NCI-H1930 (cell line): Measurements from ENCODE around the gene LAMC2.

Experiments used
- DNase-seq, 2 experiments: peaks; one replicate each; lab custom pipeline; 2025; lab: John Stamatoyannopoulos, UW

LAMC2 gene

GRCh38 chr1:183214021-183214970 is 28.2 kb downstream of the LAMC2 start:
- no peak for DNase-seq

- DNase-seq: no peak
Measured at GRCh38 chr1:183215076-183215720, 29.1 kb downstream of the LAMC2 start.

- no peak for DNase-seq
Measured at GRCh38 chr1:183215936-183216335, 29.9 kb downstream of the LAMC2 start.

DNA sequence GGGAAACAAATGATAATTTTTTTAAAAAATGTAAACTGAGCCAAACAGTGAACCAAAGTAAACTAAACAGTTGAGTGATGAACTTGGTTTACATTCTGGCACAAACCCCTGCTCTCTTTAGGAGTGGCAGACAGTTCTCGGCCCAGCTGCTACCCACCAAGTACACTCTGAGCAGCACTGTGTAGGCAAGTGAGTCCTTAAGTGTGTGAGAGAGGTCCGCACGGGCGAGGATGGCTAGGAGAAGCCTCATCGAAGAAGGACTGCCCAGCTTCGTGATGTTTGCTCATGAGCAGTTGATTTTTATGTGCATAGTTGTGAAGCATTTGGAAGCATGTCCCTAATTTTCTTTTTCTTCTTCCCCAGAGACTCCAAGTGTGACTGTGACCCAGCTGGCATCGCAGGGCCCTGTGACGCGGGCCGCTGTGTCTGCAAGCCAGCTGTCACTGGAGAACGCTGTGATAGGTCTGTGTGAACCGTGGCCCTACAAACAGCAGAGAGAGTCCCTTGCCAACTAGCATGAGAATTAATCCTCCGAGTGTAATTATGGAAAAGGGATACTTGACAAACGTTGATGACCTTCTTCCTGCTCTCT is 32.1 kb downstream of the LAMC2 start:
- DNase-seq: no peak

- DNase-seq: no peak
Measured at GRCh38 chr1:183218971-183219615, 33.0 kb downstream of the LAMC2 start.

- DNase-seq: no peak
Measured at GRCh38 chr1:183219616-183220009, 33.5 kb downstream of the LAMC2 start.

DNA sequence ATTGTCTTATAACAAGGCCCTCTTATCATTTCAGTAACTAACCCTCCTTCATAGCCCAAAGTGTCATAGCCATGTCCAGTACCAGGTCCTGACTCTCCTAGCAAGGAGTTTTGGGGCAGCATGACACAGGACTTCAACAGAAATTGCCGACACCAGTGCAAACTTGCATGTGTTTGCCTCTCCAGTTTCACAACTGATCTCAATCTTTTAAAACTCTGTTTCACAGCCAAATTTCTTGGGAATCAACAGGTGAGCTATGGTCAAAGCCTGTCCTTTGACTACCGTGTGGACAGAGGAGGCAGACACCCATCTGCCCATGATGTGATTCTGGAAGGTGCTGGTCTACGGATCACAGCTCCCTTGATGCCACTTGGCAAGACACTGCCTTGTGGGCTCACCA is 36.8 kb downstream of the LAMC2 start:
- DNase-seq: no peak

- DNase-seq: no peak
Measured at GRCh38 chr1:183223467-183223866, 37.4 kb downstream of the LAMC2 start.

GRCh38 chr1:183226361-183226760 is 40.3 kb downstream of the LAMC2 start:
- DNase-seq: no peak

DNA sequence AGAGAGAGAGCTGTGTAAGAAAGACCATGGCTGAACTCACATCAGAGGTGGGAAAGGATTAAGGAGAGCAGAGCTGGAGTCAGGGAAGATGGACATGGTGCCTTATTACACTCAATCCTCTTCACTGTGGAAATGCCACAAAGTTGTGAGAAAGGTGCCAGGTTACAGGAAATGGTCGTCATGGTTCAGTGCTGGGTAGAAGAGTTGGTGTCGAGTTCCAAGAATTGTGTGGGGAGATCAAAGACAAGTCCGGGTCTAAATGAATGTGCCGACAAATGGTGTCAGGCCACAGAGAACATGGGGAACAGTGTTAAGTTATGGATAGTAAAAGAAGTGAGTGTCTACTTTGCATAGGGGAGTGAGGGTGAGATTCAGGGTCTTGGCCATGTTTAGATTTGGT is 40.9 kb downstream of the LAMC2 start:
- no peak for DNase-seq

- peak; percentile 7 to 27 for DNase-seq
Measured at GRCh38 chr1:183227422-183228346, 41.6 kb downstream of the LAMC2 start.

DNA sequence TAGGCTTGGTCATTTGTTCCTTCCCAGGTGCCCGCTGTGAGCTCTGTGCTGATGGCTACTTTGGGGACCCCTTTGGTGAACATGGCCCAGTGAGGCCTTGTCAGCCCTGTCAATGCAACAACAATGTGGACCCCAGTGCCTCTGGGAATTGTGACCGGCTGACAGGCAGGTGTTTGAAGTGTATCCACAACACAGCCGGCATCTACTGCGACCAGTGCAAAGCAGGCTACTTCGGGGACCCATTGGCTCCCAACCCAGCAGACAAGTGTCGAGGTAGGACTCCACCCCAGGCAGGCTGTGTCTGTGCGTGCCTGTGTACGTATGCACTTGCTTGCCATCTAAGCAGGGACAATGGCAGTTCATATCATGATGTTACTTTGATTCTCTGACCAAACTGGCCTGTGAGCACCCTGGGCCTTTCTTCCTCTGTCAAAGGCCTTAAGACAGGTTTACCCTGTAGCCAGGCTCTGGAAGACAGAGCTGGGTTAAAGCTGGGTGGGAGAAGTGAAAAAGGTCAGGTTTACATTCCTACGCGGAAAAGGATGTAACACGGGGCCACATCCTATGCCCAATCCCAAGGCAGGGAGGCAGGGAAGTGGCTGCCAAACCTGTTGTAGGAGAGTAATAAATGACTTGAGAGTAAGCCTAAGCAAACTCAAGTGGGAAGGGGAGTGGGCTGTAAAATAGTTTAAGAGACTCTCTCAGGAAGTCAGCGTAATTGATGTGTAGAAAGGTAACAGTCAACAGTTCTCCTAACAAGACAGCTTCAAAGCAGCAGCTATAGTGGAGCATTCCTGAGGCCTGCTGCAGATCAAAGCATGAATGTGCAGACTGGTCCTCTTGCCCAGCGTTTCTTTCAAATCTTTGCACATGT is 42.5 kb downstream of the LAMC2 start:
- DNase-seq: no peak

GRCh38 chr1:183230413-183230812 is 44.3 kb downstream of the LAMC2 start:
- DNase-seq: no peak

- no peak for DNase-seq
Measured at GRCh38 chr1:183231545-183231944, 45.5 kb downstream of the LAMC2 start.

DNA sequence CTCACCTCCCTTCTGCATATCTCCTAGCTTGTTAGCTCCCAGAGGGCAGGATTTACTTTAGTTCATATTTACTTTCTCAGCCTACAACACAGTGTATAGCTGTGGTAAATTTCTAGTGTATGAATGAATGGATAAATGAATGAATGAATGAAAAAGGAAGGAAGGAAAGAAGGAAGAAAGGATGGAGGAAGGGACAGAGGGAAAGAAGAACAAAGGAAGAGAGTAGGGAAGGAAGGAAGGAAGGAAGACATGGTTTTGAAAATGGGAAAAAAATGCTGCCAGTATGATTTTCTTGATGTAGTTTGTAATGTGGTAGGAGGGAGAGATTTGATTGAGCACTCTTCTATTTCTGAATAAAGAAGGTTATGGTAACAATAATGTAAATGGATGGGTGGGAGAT is 47.0 kb downstream of the LAMC2 start:
- no peak for DNase-seq

DNA sequence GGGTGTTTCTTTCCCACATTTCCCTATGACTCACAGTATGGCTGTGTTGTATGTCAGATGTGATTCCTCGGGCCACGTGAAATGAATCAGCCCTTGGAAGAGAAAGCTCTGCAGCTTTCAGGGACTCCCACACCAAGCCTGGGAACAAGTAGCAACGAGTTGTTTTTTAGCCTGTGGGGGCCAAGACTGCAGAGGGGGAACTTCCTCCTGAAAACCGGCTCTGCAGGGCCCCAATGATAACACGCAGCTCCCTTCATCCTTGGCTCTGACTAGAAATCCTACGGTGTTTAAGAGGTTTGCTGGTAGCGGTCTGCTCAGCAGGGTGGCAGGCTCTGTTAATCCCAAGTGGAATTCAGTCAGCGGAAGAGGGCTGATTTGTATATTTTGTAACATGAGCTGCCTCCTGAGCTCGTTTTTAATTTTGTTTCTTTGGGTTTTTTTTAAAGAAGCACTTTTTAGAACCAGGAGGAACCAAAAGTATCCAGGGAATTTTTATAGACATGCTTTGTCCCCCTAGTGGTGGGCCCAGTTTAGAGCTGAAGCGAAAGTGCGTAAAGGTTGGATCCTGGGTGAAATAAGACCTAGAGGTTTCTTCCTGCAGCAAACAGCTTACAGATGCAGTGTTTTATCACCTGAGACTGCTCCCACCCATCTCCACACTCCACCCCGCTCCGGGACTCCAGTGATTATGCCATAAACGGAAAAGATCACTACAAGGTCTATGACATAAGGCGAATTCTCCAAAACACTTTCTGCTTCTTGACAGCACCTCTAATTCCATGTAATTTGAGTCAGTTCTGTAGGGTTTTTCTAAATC is 48.8 kb downstream of the LAMC2 start:
- no peak for DNase-seq

DNA sequence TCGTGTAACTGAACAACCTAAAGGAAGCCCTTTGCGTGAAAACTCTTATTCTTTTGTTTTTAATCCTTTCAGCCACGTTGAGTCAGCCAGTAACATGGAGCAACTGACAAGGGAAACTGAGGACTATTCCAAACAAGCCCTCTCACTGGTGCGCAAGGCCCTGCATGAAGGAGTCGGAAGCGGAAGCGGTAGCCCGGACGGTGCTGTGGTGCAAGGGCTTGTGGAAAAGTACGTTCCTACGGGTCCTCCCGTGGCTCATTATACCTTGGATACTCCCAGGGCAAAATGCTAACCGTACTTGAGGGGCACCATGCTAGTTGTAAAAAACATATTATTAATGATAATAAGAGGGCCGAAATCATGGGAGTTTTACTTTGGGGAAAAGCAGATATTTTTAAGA is 49.4 kb downstream of the LAMC2 start:
- DNase-seq: no peak

GRCh38 chr1:183236158-183236725 is 50.2 kb downstream of the LAMC2 start:
- DNase-seq: no peak

GRCh38 chr1:183237046-183237445 is 51.0 kb downstream of the LAMC2 start:
- DNase-seq: no peak
